HG02852 (cell line): ENCODE measurements around the gene AKR1B1.

Source experiments
- ATAC-seq: cut with Tn5 transposase; IDR thresholded peaks from one replicate; pipeline ENCODE4 v1.9.1; 2021; ENCODE audit warnings: mild to moderate bottlenecking, moderate library complexity; ENCODE audit not compliant: unreplicated experiment

The AKR1B1 gene

DNA sequence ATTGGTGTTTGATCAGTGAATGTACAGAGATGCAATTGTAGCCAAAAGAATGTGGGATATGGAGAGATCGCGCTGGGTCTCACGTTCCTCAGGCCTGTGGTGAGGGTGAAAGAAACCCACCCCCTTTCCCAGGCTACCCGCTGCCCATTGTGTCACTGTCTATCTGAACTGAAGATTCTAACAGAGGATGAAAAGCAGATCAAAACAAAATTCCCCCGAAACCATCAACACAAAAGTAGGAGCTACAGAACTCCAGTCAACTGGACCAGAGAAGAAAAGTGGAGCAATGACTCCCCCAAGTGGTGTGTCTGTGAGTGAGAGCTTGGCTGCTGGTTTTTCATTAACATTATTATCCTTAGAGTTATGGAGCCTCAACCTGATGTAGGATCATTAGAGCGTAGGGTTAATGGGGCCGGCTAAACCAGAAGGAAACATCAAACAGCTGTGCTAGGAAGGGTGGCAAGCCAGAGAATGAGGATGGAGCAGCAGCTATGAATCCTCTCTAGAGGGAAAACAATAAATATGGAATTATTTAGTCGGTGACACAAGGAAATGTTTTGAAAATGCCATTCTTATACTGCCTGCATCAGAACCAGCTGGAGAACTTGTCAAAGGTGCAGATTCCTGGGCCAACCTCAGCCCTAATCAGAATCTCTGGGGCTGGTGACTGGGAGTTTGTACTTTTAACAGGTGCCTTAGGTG lies 38.3 kb downstream of the AKR1B1 start:
- no peak for ATAC-seq

DNA sequence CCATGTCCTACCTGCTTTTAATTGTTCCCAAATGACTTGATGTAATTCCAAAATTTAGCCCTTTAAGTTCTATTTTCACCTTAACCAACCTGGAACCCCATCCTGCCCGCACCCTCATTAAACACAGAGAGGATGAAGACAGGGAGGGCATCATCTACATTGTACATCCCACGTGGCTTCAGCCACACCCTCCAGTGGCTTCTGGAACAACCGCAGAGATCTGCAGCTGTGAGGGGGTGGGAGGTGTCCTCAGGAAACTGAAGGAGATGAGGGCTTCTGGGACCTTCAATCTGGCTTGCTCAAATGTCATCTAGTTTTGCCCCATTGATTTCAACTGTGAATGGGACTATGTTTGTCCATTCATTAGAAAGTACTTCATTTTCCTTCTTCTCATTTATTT lies 39.0 kb downstream of the AKR1B1 start:
- no peak for ATAC-seq

DNA sequence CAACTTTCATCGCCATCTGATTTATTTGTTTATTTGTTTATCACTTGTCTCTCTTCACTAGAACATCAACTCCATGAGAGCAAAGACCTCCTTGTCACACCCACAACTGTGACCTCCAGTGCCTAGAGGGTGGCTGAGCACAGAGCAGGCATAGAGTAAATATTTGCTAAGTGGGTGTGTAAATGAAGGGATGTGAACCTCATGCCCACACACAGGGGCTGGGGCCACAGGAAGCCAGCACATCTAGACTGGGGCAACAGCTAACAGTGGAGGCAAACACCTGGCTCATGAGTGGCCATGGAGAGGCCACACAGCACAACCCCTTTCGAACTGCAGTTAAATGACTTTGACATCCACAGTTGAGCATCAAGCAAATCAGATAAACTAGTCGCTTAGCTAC lies 39.8 kb downstream of the AKR1B1 start:
- ATAC-seq = no peak

DNA sequence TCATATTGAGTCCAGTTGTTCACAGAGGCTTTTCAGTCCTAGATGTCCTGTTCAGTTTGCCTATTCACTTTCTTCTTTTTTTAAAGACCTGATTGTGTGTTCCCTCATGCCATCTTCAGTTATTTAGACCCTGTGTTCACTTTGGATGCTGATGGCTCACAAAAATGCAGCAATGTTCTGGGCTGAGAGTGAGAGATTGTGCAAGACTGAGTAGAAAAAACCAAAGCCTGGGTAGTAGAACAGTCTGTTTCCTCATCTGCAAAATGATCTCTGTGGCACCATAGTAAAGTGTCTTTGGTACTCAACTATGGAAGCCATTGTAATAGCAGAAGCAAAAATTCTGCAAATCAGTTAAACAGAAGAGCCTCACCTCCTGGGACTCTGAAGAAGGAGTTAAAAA lies 43.2 kb downstream of the AKR1B1 start:
- no peak for ATAC-seq

DNA sequence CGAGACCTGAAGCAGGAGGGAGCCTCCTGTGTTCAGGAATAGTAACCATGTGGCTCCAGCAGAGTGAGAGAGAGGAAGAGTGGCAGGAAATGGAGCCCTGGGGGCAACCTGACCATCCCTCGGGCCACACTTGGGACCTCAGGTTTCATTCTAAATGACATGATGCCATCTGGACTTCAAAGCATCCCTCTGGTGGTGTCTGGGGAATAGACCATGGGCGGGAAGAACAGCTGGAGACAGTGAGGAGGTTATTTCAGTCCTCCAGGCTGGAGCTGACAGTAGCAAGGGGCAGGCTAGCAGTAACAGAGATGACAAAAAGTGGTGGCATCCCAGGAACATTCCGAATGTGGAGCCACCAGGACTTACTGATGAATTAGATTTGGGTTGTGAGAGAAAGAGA lies 44.8 kb downstream of the AKR1B1 start:
- no peak for ATAC-seq

DNA sequence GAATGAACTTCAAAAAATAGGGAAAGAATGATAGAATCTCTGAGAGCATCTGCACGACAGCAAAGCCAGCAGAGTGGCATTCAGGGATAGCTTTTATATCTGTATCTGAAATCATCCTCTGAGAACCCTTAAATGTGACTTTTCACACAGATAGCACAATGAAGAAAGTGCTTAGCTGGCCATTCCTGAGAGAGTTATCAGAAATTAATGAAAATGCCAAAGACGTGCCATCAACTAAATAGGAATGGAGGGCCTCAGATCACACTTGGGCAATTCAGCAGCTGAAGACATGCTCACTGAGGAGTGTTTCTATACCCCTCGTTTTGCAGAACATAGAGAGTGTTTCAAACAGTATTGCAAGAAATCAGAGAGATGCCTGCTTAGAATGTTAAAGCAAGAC lies 51.6 kb downstream of the AKR1B1 start:
- no peak for ATAC-seq

DNA sequence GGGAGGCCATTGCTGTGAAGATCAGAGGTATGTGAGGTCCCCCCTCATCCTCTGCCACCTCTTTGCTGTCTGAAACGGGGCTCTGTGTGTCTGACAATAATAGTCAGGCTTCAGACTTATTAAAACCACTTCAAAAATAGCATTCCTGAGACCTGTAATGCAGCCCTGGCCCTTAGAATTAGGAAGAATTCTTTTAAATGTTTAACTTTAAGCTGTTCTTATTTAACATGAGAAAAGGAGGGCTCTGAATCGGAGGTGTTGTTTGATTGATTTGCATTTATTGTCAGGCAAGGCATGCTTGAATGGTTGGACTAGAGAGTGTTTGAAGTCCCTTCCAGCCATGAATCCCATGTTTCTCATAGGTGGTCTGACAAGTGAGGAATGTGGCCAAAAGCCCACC lies 52.5 kb downstream of the AKR1B1 start:
- no peak for ATAC-seq

DNA sequence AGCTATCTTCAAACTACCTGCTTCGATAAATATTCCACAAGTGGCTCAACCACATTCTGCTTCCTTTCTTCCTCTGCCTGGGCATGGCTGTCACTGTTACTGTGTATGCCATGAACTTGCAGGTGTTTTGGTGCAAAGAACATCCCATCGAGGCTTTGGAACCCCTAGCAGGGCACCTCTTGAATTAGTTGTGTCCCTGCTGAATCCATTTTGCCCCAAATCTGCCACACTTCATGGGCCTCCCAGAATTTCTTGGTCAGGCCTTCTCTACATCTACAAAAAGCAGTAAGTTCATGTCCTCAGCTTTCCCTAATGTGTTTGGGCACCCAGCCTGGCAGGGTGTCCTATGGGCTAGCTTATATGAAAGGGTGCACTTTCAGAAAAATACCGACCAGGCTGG lies 53.6 kb downstream of the AKR1B1 start:
- no peak for ATAC-seq

DNA sequence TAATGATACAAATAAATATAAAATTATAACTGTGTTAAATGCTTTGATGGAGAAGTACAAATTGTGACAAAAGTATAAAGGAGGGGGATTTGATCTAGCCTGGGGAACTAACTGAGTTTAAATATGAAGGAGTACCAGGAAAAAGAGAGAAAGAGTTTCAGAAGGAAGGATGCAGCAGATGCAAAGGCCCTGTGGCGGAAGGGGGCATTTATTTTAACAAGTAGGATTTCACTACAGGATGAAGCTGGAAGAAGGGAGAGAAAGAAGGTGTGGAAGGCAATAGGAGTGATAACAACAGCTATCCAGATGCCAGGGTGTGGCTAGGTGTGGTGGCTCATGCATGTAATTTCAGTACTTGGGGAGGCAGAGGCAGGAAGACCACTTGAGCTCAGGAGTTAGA lies 55.8 kb downstream of the AKR1B1 start:
- no peak for ATAC-seq

DNA sequence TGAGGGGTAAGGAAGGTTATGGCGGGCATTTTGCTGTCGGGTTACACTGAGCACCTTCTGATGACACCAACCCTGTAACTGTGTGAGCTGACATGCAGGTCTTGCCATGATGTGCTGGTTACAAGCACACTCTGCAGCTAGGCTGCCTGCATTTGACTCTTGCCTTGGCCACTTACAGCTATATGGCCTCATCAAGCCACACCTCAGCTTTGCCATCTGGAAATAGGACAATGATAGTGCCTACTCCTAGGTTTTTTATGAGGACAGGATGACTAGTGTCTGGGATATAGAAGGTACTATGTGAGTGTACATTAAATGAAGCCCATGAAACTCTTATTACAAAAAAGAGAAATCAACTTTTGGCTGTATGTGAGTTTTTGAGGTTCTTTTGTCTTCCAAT lies 58.0 kb downstream of the AKR1B1 start:
- no peak for ATAC-seq

DNA sequence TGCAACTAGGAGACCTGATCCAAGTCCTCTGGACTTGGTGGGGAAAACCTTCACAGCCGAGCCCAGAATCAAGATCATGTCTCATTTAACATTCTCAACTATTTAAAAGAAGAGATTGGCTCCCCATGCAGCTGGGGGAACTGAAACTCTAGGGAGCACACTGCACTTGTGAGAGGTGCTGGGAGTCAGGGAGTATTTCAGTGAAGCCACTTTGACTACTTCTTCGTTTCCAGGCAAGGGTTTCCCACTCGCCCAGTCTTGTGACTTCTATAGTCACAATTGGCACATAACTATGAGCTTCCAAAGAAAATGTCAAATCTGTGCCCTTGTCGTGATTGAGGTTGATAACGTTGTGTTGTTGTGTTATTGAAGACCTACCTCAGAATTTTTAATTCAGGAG lies 62.9 kb downstream of the AKR1B1 start:
- ATAC-seq = no peak

DNA sequence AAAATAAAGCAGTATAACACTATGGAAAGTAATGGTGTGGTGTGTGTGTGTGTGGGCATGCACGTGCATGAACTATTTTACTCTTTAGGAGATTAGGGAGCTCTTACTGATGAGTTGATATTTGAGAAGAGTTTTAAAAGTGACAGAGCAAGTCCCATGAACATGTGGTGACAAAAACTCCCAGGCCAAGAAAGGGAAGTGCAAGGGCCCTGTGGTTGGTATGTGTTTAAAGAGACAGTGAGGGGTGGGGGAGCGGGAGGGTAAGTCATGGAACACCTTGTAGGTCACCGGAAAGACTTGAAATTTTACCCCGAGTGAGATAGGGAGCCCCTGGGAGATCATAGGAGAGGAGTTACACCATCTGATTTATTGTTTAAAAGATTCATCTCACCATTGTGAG lies 63.3 kb downstream of the AKR1B1 start:
- ATAC-seq = no peak

DNA sequence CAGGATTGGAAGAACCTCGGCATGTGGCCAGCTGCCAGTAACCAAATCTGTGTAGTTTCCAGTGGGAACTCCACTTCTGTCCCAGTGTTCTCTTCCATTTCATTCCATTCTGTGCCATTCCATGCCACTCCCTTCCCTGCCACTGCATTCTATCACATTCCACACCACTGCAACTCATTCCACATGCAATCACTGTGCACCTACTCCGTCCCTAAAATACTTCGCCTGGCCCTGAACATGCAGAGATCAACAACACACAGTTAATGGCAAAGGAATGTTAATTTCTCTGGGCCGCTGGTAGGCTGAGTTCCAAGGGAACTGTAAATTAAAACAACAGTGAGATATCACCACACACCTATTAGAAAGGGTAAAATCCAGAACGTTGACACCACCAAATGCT lies 64.8 kb downstream of the AKR1B1 start:
- no peak for ATAC-seq
